ENCODE measurements around the gene RASA3.

Gene RASA3

GRCh38 chr13:113965968-113966884 is 166.2 kb downstream of the RASA3 start:
- H3K4me3 ChIP-seq (ENCODE audit: low read depth, low read length): no peak overlapping the region
- DNase-seq (ENCODE audit: low read depth, low spot score): no peak
- TF ChIP-seq CTCF (IDR thresholded peaks at IDR 0.05; ENCODE audit: low read depth, low read length): no peak
- in situ Hi-C loops (cut with HindIII; ENCODE audit: low sequenced_read_pairs): no loop called here

- TF ChIP-seq CTCF (IDR thresholded peaks at IDR 0.05; ENCODE audit: low read depth, low read length): no peak
- DNase-seq (ENCODE audit: low read depth, low spot score): no peak
- no peak overlapping the region for H3K4me3 ChIP-seq (ENCODE audit: low read depth, low read length)
- in situ Hi-C loops (cut with HindIII; ENCODE audit: low sequenced_read_pairs): no loop called here
Observed at GRCh38 chr13:113965383-113965874, 167.0 kb downstream of the RASA3 start.

- H3K4me3 ChIP-seq (ENCODE audit: low read depth, low read length): no peak overlapping the region
- in situ Hi-C loops (cut with HindIII; ENCODE audit: low sequenced_read_pairs): no loop called here
- no peak for TF ChIP-seq CTCF (IDR thresholded peaks at IDR 0.05; ENCODE audit: low read depth, low read length)
- no peak for DNase-seq (ENCODE audit: low read depth, low spot score)
Observed at GRCh38 chr13:113964251-113964995, 168.0 kb downstream of the RASA3 start.

GRCh38 chr13:113963376-113963775 is 169.0 kb downstream of the RASA3 start:
- TF ChIP-seq CTCF (IDR thresholded peaks at IDR 0.05; ENCODE audit: low read depth, low read length): no peak
- no peak for DNase-seq (ENCODE audit: low read depth, low spot score)
- no peak overlapping the region for H3K4me3 ChIP-seq (ENCODE audit: low read depth, low read length)
- in situ Hi-C loops (cut with HindIII; ENCODE audit: low sequenced_read_pairs): no loop called here

- no peak for TF ChIP-seq CTCF (IDR thresholded peaks at IDR 0.05; ENCODE audit: low read depth, low read length)
- DNase-seq (ENCODE audit: low read depth, low spot score): no peak
- in situ Hi-C loops (cut with HindIII; ENCODE audit: low sequenced_read_pairs): no loop called here
- H3K4me3 ChIP-seq (ENCODE audit: low read depth, low read length): no peak overlapping the region
Observed at GRCh38 chr13:113962975-113963374, 169.4 kb downstream of the RASA3 start.

GRCh38 chr13:113962386-113962785 is 170.0 kb downstream of the RASA3 start:
- DNase-seq (ENCODE audit: low read depth, low spot score): no peak
- no peak for TF ChIP-seq CTCF (IDR thresholded peaks at IDR 0.05; ENCODE audit: low read depth, low read length)
- in situ Hi-C loops (cut with HindIII; ENCODE audit: low sequenced_read_pairs): no loop called here
- H3K4me3 ChIP-seq (ENCODE audit: low read depth, low read length): no peak overlapping the region

All from astrocyte of the spinal cord (primary cell).